Natural killer cell treated with Interleukin-12 subunit alpha and Interleukin-12 subunit beta and Interleukin-15 and Interleukin-18, amount 100 ng/mL, for 72 hours (primary cell): Measurements from ENCODE around the gene ERGIC1. TPM values are rescaled to one million over a fixed set of nuclear protein-coding genes. Genes with fewer than 3 reads are reported as not detected.
A peak's percentile ranks its signal among the peaks of the same experiment; 100 is the strongest.

ENCODE experiments used
- ATAC-seq, 2 donors: fragments of 150-1000 bp; cut with Tn5 transposase in 1 of 2; sonication (Bioruptor Pico), chemical (Tn5 transposase) in 1 of 2; 2 replicates each; pipeline ENCODE4 v1.10.0; 2021
- DNase-seq: peaks from one replicate; pipeline ENCODE4 v3.0.0; 2022; ENCODE audit warnings: low spot score
- H3K27ac Mint-ChIP-seq, 2 donors: 1 replicate in 1 of 2; 2 replicates in 1 of 2; pipeline ENCODE4 v1.8.0; 2022; ENCODE audit warnings: mixed read lengths in 2 of 2, mild to moderate bottlenecking in 1 of 2, moderate library complexity in 1 of 2
- H3K27me3 Mint-ChIP-seq, 2 donors: 1 replicate in 1 of 2; 2 replicates in 1 of 2; pipeline ENCODE4 v1.8.0; 2022; ENCODE audit warnings: mixed read lengths in 2 of 2
- H3K36me3 Mint-ChIP-seq: one replicate; pipeline ENCODE4 v1.8.0; 2022; ENCODE audit warnings: mixed read lengths
- H3K4me1 Mint-ChIP-seq, 2 donors: 1 replicate in 1 of 2; 2 replicates in 1 of 2; pipeline ENCODE4 v1.8.0; 2022; ENCODE audit warnings: low read depth in 2 of 2, mixed read lengths in 2 of 2, mild to moderate bottlenecking in 1 of 2
- H3K4me3 Mint-ChIP-seq: one replicate; pipeline ENCODE4 v1.8.0; 2022; ENCODE audit warnings: mixed read lengths
- H3K9me3 Mint-ChIP-seq: 2 replicates; pipeline ENCODE4 v1.8.0; 2022; ENCODE audit warnings: mixed read lengths
- total RNA-seq, 2 donors: library from RNA; stranded (reverse); gene quantifications; one replicate each; pipeline ENCODE4 v1.2.3, GENCODE V29; 2022

ERGIC1 gene
- total RNA-seq, 2 donors from 2014 or later = 50.8 to 51.4 TPM

- no peaks in the 10 kb centered on the region for H3K4me1 Mint-ChIP-seq
- no peaks in the 10 kb centered on the region for H3K36me3 Mint-ChIP-seq
- H3K27me3 Mint-ChIP-seq = no peaks in the 10 kb centered on the region
- no peaks in the 10 kb centered on the region for H3K9me3 Mint-ChIP-seq
- H3K27ac Mint-ChIP-seq = no peak overlapping the region
- no peak for ATAC-seq
- H3K4me3 Mint-ChIP-seq = no peak overlapping the region
- DNase-seq = no peak
Measured at GRCh38 chr5:172942556-172942955, 108.5 kb downstream of the ERGIC1 start.

DNA sequence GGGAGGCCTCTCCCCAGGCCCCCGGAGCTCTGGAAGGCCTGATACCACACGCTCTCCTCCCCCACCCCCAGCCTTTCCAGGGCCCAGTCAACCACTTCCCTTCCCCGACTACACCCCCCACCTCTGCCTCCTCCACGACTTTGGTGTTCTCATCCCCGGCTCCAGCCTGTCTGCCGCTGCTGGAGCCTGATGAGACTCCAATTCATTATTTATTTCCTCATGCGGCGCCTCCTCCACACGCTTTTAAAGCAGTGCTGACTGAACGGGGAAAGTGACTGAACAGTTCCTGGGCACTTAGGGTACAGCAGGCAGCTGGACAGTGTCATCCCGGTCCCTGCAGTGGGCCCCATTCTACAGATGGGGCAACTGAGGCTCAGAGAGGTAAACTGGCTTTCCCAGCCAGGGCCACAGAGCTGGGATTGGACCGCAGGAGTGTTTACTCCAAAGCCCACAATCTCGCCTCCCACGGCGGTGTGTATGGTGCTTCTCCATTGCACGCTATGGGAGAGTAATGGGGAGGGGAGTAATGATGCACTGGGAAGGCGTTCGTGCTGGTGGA lies 109.3 kb downstream of the ERGIC1 start:
- no peak overlapping the region for H3K4me3 Mint-ChIP-seq
- DNase-seq (no peak), ATAC-seq (no peak)
- H3K9me3 Mint-ChIP-seq = no peaks in the 10 kb centered on the region
- no peaks in the 10 kb centered on the region for H3K36me3 Mint-ChIP-seq
- no peak overlapping the region for H3K27ac Mint-ChIP-seq
- no peaks in the 10 kb centered on the region for H3K4me1 Mint-ChIP-seq
- no peaks in the 10 kb centered on the region for H3K27me3 Mint-ChIP-seq

DNA sequence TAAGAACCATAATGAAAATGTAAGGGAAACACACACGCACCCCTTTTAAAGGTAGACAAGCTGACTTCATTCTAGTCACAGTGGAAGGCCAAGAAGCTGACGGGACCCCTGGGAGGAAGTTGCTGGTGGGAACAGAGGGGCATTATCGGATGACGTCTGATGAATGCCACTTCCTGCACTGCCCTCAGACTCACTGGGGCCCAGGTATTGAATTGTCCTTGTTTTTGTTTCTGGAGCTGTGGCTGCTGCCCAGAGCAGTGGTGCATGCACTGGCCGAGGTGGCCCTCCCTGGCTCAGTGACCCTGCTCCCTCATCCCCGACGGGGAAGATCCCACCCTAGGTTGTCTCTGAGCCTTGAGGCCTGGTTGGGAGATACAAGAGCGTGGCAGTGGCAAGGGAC lies 109.9 kb downstream of the ERGIC1 start:
- H3K36me3 Mint-ChIP-seq = no peaks in the 10 kb centered on the region
- no peak for DNase-seq
- no peak overlapping the region for H3K27ac Mint-ChIP-seq
- no peaks in the 10 kb centered on the region for H3K4me1 Mint-ChIP-seq
- no peak overlapping the region for H3K4me3 Mint-ChIP-seq
- no peaks in the 10 kb centered on the region for H3K27me3 Mint-ChIP-seq
- H3K9me3 Mint-ChIP-seq = no peaks in the 10 kb centered on the region
- no peak for ATAC-seq

- ATAC-seq (no peak), DNase-seq (no peak)
- Mint-ChIP-seq H3K27ac (no peak overlapping the region), H3K9me3 (no peaks in the 10 kb centered on the region), H3K4me3 (no peak overlapping the region), H3K27me3 (no peaks in the 10 kb centered on the region), H3K4me1 (no peaks in the 10 kb centered on the region), H3K36me3 (no peaks in the 10 kb centered on the region)
Measured at GRCh38 chr5:172944741-172945140, 110.7 kb downstream of the ERGIC1 start.

GRCh38 chr5:172945151-172945550 lies 111.1 kb downstream of the ERGIC1 start:
- no peak for ATAC-seq
- Mint-ChIP-seq H3K36me3 (no peaks in the 10 kb centered on the region), H3K27ac (no peak overlapping the region), H3K27me3 (no peaks in the 10 kb centered on the region), H3K4me1 (no peaks in the 10 kb centered on the region), H3K9me3 (no peaks in the 10 kb centered on the region), H3K4me3 (no peak overlapping the region)
- DNase-seq = no peak

- H3K36me3 Mint-ChIP-seq = no peaks in the 10 kb centered on the region
- H3K27me3 Mint-ChIP-seq = no peaks in the 10 kb centered on the region
- DNase-seq = no peak
- no peak for ATAC-seq
- H3K27ac Mint-ChIP-seq = no peak overlapping the region
- H3K4me3 Mint-ChIP-seq = no peak overlapping the region
- H3K4me1 Mint-ChIP-seq = no peaks in the 10 kb centered on the region
- no peaks in the 10 kb centered on the region for H3K9me3 Mint-ChIP-seq
Measured at GRCh38 chr5:172946146-172946545, 112.1 kb downstream of the ERGIC1 start.

GRCh38 chr5:172949426-172949825 lies 115.4 kb downstream of the ERGIC1 start:
- Mint-ChIP-seq H3K4me1 (no peaks in the 10 kb centered on the region), H3K27ac (no peak overlapping the region), H3K27me3 (no peaks in the 10 kb centered on the region), H3K4me3 (no peak overlapping the region), H3K36me3 (no peaks in the 10 kb centered on the region), H3K9me3 (no peaks in the 10 kb centered on the region)
- DNase-seq = no peak
- ATAC-seq = no peak

GRCh38 chr5:172950176-172950965 lies 116.3 kb downstream of the ERGIC1 start:
- Mint-ChIP-seq H3K4me3 (no peak overlapping the region), H3K4me1 (peaks cover 0 to 2% of the 10 kb centered on the region in 2 donors), H3K9me3 (no peaks in the 10 kb centered on the region), H3K27ac (no peak overlapping the region), H3K36me3 (no peaks in the 10 kb centered on the region), H3K27me3 (no peaks in the 10 kb centered on the region)
- peak in 1 of 2 donors; percentile 8 for ATAC-seq
- DNase-seq = no peak

- no peaks in the 10 kb centered on the region for H3K36me3 Mint-ChIP-seq
- no peaks in the 10 kb centered on the region for H3K27me3 Mint-ChIP-seq
- H3K9me3 Mint-ChIP-seq = no peaks in the 10 kb centered on the region
- H3K27ac Mint-ChIP-seq = no peak overlapping the region
- no peak for DNase-seq
- no peak overlapping the region for H3K4me3 Mint-ChIP-seq
- ATAC-seq = no peak
- H3K4me1 Mint-ChIP-seq = peaks cover 0 to 2% of the 10 kb centered on the region in 2 donors
Measured at GRCh38 chr5:172951371-172952033, 117.5 kb downstream of the ERGIC1 start.

GRCh38 chr5:172952034-172952511 lies 118.0 kb downstream of the ERGIC1 start:
- H3K4me1 Mint-ChIP-seq = peaks cover under 1 to 2% of the 10 kb centered on the region in 2 donors
- H3K9me3 Mint-ChIP-seq = no peaks in the 10 kb centered on the region
- H3K4me3 Mint-ChIP-seq = no peak overlapping the region
- ATAC-seq (no peak), DNase-seq (no peak)
- H3K27ac Mint-ChIP-seq = no peak overlapping the region
- H3K27me3 Mint-ChIP-seq = no peaks in the 10 kb centered on the region
- no peaks in the 10 kb centered on the region for H3K36me3 Mint-ChIP-seq

DNA sequence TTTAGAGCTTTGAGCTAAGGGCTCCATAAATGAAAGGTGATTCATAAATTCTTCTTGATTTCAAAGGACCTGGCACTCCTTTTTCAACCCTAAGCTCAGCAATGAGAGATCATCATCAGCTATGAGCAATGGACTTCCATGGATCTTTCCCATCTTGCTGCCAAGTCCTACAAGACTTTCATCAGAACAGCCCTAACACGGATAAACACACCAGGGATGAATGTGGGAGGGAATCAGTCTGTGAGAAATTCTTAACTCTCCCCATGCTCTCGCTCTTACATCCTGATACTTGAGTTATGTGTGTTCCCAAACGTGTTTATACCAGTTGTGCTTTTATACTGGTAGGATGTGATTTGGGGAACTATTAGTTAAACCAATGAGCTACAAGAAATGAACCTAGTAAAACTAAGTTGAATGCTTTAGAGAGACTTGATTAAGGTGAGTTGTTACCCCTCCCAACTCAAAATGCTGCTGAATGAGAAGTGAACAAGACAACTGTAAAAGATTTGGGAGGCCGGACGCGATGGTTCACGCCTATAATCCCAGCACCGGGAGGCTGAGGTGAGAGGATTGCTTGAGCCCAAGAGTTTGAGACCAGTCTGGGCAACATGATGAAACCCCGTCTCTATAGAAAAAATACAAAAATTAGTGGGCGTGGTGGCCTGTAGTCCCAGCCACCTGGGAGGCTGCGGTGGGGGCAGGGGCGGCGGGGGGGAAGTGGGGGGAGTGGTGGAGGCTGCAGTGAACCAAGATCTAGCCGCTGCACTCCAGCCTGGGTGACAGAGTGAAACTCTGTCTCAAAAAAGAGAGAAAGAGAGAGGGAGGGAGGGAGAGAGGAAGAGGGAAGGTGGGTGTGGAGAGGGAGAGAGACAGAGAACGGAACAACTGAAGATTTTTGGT lies 120.0 kb downstream of the ERGIC1 start:
- H3K4me3 Mint-ChIP-seq = no peak overlapping the region
- H3K27me3 Mint-ChIP-seq = no peaks in the 10 kb centered on the region
- peaks cover 4 to 13% of the 10 kb centered on the region in 2 donors for H3K4me1 Mint-ChIP-seq
- no peak for ATAC-seq
- no peaks in the 10 kb centered on the region for H3K9me3 Mint-ChIP-seq
- no peaks in the 10 kb centered on the region for H3K36me3 Mint-ChIP-seq
- DNase-seq = no peak
- no peak overlapping the region for H3K27ac Mint-ChIP-seq

DNA sequence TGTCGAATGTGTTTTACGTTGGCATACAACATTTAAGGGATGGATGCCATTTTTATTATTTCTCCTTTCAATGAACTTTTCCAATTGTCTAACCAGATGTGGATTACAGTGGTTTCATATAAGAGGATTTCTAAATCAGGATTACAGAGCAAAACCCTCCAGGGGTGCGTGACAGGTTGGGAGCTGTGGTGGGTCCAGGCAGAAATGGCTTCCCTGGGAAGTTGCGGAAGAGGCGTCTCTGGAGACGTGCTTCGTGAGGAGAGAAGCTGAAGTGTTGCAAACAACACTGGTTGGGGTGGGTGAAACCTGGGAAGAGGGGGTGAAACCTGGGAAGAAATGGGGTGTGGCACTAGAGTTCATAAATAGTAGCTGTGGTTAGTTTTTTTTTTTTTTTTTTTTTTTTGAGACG lies 120.7 kb downstream of the ERGIC1 start:
- Mint-ChIP-seq H3K27ac (no peak overlapping the region), H3K4me1 (peaks cover 7 to 19% of the 10 kb centered on the region in 2 donors), H3K27me3 (no peaks in the 10 kb centered on the region), H3K36me3 (no peaks in the 10 kb centered on the region), H3K9me3 (no peaks in the 10 kb centered on the region), H3K4me3 (no peak overlapping the region)
- DNase-seq (no peak), ATAC-seq (no peak)

DNA sequence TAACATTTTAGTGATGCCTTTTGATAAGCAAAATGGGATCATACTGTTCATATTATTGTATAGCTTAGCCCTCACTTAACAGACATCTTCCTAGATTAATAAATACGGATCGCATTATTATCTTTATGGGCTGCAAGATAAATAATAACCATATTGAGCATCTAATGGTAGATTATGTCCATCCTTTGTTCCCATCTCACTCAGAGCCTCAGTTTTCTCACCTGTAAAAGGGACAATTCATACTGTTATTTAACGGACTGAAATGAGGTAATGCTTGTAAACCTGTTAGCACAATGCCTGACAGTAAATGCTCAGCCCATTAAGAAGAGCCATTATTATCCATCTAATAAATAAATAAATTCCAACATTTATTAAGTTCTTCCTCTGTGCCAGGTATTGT lies 122.2 kb downstream of the ERGIC1 start:
- DNase-seq (no peak), ATAC-seq (no peak)
- Mint-ChIP-seq H3K27ac (no peak overlapping the region), H3K27me3 (no peaks in the 10 kb centered on the region), H3K9me3 (no peaks in the 10 kb centered on the region), H3K4me1 (peaks cover 22 to 26% of the 10 kb centered on the region in 2 donors), H3K4me3 (no peak overlapping the region), H3K36me3 (no peaks in the 10 kb centered on the region)
